Inferior parietal cortex (tissue), 1 donor: ENCODE measurements around the gene ZNF845.
A peak's percentile ranks its signal among the peaks of the same experiment; 100 is the strongest.
"Not testable (repeated sequence)": the region's sequence is repeated elsewhere in the genome, so short reads cannot be mapped to it uniquely, and the experiment has no call there.

Source experiments
- DNase-seq: peaks from one replicate; pipeline ENCODE4 v3.0.0-alpha.2; 2016; ENCODE audit errors: extremely low spot score

The ZNF845 gene

GRCh38 chr19:53333463-53334449 is at the start of gene ZNF845:
Gene ZNF845 (plus strand): TSS chr19:53333749. CDS start chr19:53341308, 7,559 bp downstream.
- peak; percentile 83 for DNase-seq

DNA sequence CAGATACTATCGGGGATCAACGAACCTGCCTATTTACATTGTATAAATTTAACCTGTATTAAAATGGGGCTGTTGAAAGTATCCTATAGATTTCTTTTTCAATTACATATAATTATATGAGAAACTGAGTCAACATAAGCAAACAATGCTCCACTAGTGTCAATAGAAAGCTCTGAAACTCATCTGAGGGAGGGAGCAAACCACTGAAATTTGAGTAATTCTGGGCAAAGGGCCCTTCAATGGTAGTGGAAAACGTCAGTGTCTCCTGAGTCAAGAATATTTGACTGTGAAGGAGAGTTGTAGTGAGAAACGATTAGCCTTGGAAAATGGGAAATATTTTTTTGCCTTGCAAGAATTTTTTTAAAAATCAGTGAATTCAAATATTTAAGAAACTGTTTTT is 48.5 kb upstream of the ZNF845 start:
- DNase-seq, result no peak

- DNase-seq, result no peak
Measured at GRCh38 chr19:53290758-53291549, 42.6 kb upstream of the ZNF845 start.

GRCh38 chr19:53294786-53295441 is 38.6 kb upstream of the ZNF845 start:
- DNase-seq, result no peak

DNA sequence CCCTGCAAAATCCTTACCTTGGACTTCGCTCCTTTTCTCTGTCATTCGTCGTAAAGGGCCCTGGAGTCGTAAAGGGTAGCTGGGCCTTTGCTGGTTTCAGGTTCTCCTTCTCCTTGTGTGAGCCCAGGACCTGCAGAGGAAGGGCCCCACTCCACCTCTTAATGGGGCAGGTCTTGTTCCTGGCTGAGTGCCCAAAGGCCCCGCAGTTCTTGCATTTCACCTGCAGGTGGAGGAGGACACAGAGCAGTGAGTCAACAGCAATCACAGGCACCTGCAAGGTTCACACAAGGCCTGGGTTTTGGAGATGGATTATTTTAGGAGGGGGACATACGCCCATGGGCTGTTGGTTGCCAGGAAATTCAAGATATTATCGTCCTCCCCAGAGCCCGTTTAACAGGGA is 32.2 kb upstream of the ZNF845 start:
- not testable (repeated sequence) for DNase-seq

GRCh38 chr19:53308339-53308811 is 25.2 kb upstream of the ZNF845 start:
- DNase-seq, result peak; percentile 1

DNA sequence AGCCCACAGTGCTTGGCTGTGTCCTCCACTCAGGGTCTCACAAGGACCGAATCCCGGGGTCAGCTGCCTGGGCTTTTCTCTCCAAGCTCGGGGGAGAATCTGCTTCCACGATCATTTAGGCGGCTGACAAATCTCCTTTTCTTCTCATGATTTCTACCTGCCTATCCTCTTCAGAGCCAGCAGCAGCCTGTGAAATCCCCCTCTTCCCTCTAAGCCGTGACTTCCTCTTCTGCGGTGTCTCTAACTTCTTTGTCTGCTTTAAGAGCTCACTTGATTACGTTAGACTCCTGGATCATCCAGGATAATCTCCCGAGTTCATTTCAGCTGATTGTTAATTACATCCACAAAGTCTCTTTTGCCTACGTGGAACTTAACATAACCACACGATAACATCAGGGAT is 22.5 kb upstream of the ZNF845 start:
- DNase-seq, result no peak

GRCh38 chr19:53311897-53312296 is 21.7 kb upstream of the ZNF845 start:
- no peak for DNase-seq

DNA sequence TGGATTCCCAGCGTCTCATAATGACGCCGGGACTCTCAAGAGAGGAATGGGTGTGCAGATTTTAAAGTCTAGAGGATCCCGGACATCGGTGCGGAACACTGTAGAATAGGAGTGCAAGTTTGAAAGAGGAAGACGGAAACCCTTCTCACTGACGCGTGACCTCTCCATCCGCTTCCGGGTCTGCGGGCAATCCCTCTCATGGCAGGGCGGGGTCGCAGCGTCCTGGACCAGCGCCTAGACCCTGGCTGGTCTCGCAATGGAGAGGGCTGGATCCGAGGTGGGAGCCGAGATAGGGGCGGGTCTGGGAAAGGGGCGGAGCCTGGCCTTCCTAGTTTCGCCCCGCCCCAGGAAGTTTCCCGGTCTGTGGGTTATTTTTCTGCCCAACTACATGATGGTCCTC is 4.6 kb upstream of the ZNF845 start:
- DNase-seq, result no peak

DNA sequence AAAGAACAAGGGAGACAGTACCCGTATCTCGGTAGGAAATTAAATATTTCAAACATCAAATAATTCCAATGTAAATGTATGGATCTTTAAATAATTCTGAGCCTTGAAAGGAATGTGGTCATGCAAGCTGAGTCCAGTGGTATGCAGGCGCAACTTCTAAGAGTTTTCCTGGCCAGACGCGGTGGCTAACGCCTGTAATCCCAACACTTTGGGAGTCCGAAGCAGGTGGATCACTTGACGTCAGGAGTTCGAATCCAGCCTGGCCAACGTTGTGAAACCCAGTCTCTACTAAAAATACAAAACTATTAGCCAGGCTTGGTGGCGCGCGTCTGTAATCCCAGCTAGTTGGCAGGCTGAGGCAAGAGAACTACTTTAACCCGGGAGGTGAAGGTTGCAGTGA is 1.1 kb upstream of the ZNF845 start:
- no peak for DNase-seq

DNA sequence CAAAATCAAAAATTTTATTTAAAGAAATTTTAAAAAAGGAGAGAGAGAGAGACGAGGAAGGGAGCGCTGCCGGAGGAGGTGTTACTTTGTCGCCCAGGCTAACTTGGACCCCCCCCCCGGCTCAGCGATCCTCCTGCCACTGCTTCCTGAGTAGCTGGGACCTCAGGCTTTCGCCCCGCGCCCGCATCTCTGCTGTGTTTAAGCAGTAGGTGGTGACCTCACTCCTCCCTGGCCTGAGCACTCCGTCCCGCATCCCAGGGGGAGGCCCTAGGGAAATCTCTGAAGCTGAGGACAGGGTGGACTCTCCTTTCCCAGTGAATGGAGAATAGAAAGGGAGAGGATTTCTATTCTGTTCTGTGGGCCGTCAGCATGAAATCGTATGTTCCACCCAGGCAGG is 485 bp upstream of the ZNF845 start:
- DNase-seq, result no peak

GRCh38 chr19:53344403-53344802 is 10.9 kb downstream of the ZNF845 start:
- not testable (repeated sequence) for DNase-seq

- no peak for DNase-seq
Measured at GRCh38 chr19:53355739-53356138, 22.2 kb downstream of the ZNF845 start.

- no peak for DNase-seq
Measured at GRCh38 chr19:53357821-53358581, 24.5 kb downstream of the ZNF845 start.

DNA sequence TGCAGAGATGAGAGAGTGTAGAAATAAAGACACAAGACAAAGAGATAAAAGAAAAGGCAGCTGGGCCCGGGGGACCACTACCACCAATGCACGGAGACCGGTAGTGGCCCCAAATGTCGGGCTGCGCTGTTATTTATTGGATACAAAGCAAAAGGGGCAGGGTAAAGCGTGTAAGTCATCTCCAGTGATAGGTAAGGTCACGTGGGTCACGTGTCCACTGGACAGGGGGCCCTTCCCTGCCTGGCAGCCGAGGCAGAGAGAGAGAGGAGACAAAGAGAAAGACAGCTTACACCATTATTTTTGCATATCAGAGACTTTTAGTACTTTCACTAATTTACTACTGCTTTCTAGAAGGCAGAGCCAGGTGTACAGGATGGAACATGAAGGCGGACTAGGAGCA is 26.5 kb downstream of the ZNF845 start:
- DNase-seq, result not testable (repeated sequence)

- peak; percentile 77 for DNase-seq
Measured at GRCh38 chr19:53365134-53365898, 31.8 kb downstream of the ZNF845 start, which contains the start of gene ZNF525. Gene ZNF525 (plus strand): TSS chr19:53365705. CDS start chr19:53372282, 6,577 bp downstream.

DNA sequence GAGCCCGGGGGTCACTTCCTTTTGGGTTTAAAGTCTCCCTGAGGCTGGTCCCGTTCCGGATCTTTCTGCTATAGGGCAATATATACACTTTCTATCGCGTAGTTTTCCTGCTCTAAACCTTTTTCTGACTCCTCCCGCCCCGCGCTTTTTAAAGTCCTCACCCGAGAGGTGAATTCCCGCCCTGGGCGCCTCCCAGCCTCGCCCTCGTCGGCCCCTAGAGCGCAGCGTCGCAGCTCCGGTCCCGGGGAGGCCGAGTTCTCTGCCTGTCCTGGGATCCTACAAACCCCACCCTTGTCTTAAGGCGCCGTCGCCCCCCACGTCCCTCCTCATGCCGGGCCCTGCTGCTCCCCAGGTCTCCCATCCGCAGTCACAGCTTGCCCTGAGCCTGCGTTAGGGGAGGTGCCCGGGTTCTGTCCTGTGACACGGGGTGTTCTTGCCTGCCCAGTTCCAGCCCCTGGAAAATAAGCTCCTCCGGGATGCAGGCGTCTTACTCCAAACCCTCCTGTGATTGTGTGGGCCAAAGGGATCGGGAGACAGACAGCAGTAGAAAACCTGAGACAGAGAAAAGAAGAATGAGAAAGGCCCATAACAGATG is 32.4 kb downstream of the ZNF845 start:
- DNase-seq, result no peak

- no peak for DNase-seq
Measured at GRCh38 chr19:53372196-53372595, 38.6 kb downstream of the ZNF845 start.

DNA sequence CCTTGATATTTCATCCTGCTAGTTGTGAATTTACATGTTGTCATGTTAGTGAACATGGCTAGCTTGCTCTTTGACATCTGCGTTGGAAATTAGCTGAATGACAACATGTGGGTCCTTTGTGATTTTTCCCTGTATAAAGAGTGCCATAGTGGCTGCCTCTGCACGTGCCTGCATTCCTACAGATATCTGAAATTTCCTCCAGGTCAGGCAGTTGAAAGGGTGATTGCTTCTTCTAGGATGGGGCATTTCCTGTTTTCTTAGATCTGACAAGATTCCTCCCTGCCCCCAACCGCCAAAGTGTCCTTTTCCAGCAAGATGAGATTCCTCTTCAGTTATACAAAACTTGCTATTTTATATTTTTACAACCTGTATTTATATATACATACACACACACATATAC is 40.7 kb downstream of the ZNF845 start:
- no peak for DNase-seq

DNA sequence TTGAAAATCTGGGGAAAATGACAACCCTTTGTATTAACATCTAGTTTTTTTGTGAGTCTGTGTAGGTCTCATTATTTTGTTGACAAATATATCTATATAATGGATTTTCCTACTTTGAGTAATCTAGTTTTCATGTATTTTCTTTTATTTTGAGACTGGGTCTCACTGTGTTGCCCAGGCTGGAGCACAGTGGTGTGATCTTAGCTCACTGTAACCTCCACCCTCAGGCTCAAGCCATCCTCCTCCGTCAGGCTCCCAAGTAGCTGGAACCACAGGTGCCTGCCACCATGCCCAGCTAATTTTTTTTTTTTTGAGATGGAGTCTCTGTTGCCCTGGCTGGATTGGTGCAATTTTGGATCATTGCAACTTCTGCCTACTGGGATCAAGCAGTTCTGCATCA is 41.2 kb downstream of the ZNF845 start:
- DNase-seq, result no peak
